Measurements from ENCODE around the gene ABCA2. TPM values are rescaled to one million over a fixed set of nuclear protein-coding genes. Genes with fewer than 3 reads are reported as not detected.

ABCA2 gene
- total RNA-seq, 1 experiment from 2014 or later, result 22.4 TPM

GRCh38 chr9:137052293-137052692 lies 24.3 kb upstream of the ABCA2 start:
- H4K20me1 ChIP-seq (ENCODE audit: control insufficient read depth, insufficient read depth, insufficient read length), result no peaks in the 10 kb centered on the region

More at GRCh38 chr9:137052293-137052692, 24.3 kb upstream of the ABCA2 start:
- H3T11ph ChIP-seq (ENCODE audit: low read length), result no peak overlapping the region
- H2BK12ac ChIP-seq (ENCODE audit: insufficient read length, low read depth, low read length), result no peak overlapping the region
- no peak overlapping the region for H2BK15ac ChIP-seq (ENCODE audit: low read depth, low read length)
- no peak overlapping the region for H2BK120ac ChIP-seq (ENCODE audit: low read depth, low read length, poor library complexity, severe bottlenecking)
- no peaks in the 10 kb centered on the region for H3K4me1 ChIP-seq (ENCODE audit: insufficient read depth, low read length)
- Mint-ChIP-seq H3K27me3 (ENCODE audit: low read depth) (peaks cover 77% of the 10 kb centered on the region), H3K9me3 (no peaks in the 10 kb centered on the region), H3K27ac (no peak overlapping the region), H3K36me3 (ENCODE audit: insufficient read depth in 1 of 3, low read depth in 3 of 3) (no peaks in the 10 kb centered on the region), H3K4me1 (peaks cover 2 to 11% of the 10 kb centered on the region in 2 experiments), H3K4me3 (peak overlapping the region in 1 of 2 experiments; percentile 38; a peak in 1 of 5 replicates)
- peaks cover 6% of the 10 kb centered on the region for H3K23me2 ChIP-seq (ENCODE audit: insufficient read length, low read depth, low read length, poor library complexity, severe bottlenecking)
- H3K14ac ChIP-seq (ENCODE audit: insufficient read depth, low read length), result no peak overlapping the region
- no peak overlapping the region for H3K23ac ChIP-seq (ENCODE audit: insufficient read length, low read depth, low read length)
- no peak overlapping the region for H2BK20ac ChIP-seq (ENCODE audit: low read depth, low read length, poor library complexity, severe bottlenecking)
- H3K4me2 ChIP-seq (ENCODE audit: insufficient read depth, insufficient read length, low read length), result no peak overlapping the region
- H3K4ac ChIP-seq (ENCODE audit: low read depth, low read length), result no peak overlapping the region
- WGBS (ENCODE audit: extremely low coverage, insufficient read length, low lambda C conversion rate), result no CpG with 5 or more reads among the region's 8 CpGs
- H3K18ac ChIP-seq (ENCODE audit: insufficient read length, low read depth, low read length), result no peak overlapping the region
- H3K79me2 ChIP-seq (ENCODE audit: insufficient read depth, low read length), result no peaks in the 10 kb centered on the region
- H3K27me3 ChIP-seq (ENCODE audit: insufficient read depth, low read length), result peaks cover 7% of the 10 kb centered on the region; the same call in 1 of the 2 replicates
- H2AK5ac ChIP-seq (ENCODE audit: insufficient read length, low read length), result no peak overlapping the region
- no peak overlapping the region for H3K9ac ChIP-seq (ENCODE audit: extremely low read depth, insufficient read length, low read length)
- DNase-seq, result no peak
- no peak overlapping the region for H3K27ac ChIP-seq (ENCODE audit: insufficient read length, low read depth, low read length)
- no peak overlapping the region for H4K8ac ChIP-seq (replicated peaks; ENCODE audit: insufficient read length, low read depth, low read length)
- no peak overlapping the region for H2BK5ac ChIP-seq (ENCODE audit: insufficient read length, low read length)
- no peak overlapping the region for H4K91ac ChIP-seq (ENCODE audit: insufficient read length, low read depth, low read length)
- no peaks in the 10 kb centered on the region for H3K9me3 ChIP-seq (ENCODE audit: control insufficient read depth, low read depth, low read length)
- no peaks in the 10 kb centered on the region for H3K79me1 ChIP-seq (ENCODE audit: insufficient read depth, low read depth, low read length, poor library complexity, severe bottlenecking)
- no peak overlapping the region for H4K5ac ChIP-seq (ENCODE audit: insufficient read length, low read depth, low read length)
- no peak overlapping the region for H3K56ac ChIP-seq (ENCODE audit: insufficient read length, low read depth, low read length)
- TF ChIP-seq CTCF (conservative IDR thresholded peaks at IDR 0.05), result no peak
- no peak overlapping the region for H2AFZ ChIP-seq (ENCODE audit: low read length)

Measured in H9 (cell line).